ENCODE results near the gene PCDHGA4.
"Not testable (repeated sequence)": the region's sequence is repeated elsewhere in the genome, so short reads cannot be mapped to it uniquely, and the experiment has no call there.

PCDHGA4 gene

GRCh38 chr5:141354900-141355469, at the start of gene PCDHGA4:
Gene PCDHGA4, plus strand, starts transcription at chr5:141355021. Its CDS starts 87 bp downstream, at chr5:141355108.
- DNase-seq, result no peak

GRCh38 chr5:141306630-141307029, 48.2 kb upstream of the PCDHGA4 start:
- DNase-seq, result no peak

DNA sequence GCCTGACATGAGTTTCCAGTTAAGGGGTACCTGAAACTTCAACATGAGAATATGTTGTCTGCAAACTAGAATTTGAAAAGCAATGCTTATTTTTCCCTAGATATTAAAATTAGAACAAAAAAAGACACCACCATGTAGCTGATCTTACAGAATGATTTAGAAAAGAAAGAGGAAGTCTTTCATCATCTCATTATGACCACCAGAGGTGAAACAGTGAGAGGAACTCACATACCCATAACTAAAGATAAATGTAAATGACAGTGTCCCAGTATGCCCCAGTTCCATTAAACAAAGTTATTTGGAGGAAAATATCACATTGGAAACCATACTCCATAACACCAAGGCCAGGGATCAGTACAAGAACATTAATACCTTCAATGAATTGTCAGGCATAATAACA, 41.1 kb upstream of the PCDHGA4 start:
- DNase-seq, result no peak

GRCh38 chr5:141316963-141317362, 37.9 kb upstream of the PCDHGA4 start:
- not testable (repeated sequence) for DNase-seq

DNA sequence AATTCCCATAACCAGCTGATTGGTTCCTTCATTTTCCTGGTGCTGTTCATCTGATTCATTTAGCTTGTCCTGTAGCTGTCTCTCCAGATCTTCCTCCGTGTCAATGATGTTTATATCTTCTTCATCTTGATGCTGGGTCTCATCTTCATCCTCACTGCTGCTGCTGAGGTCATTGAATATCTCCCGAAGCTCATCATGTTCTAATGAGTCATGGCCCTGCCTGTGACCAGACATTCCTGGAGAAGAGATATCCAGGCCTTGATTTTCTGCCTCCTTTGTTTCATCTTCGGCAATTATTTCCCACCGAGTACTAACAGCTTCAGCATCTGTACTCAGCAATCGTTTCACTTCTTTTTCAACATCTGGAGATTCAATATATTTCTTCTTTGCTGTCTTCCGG, 35.6 kb upstream of the PCDHGA4 start:
- no peak for DNase-seq

DNA sequence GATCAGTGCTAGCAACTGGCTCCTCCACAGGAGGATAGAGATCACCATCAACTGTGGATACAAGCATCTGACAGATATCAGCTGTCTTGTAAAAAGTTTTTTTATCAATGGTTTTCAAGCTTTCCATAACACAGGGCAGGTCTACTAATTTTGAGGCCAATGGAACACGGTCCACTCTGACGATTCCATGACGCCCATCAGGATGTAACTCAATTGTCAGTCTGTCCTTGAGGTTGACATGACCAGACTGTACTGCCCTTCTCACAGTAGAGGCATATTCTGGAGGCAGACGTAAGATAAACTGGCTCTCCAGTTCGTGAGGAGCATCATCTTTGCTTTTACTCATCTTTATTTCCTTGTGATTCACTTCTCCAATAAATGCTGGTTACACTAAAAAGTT, 35.1 kb upstream of the PCDHGA4 start:
- no peak for DNase-seq

- DNase-seq, result peak; percentile 90
These were observed 34.3 kb upstream of the PCDHGA4 start, which contains the start of gene TAF7 for GRCh38 chr5:141320225-141321169. Gene TAF7, minus strand, starts transcription at chr5:141320784. Its CDS starts 740 bp downstream, at chr5:141320044.

DNA sequence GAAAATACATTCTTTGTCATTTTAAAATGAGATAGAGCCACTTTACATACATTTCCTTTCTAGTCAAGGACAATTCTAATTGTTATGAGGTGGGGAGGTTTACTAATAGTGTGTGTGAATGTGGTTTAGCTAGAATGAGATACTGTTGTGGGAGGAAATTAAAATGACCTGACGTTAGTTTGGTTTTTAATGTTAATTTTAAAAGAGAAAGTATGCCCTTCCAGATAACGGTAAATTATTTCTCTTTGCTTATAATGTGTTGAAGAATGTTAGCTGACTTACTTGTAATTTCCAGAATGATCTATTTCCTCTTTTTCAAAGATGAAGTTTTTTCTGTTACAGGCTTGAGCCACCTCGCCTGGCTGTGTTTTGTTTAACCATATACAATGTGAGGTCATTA, 32.6 kb upstream of the PCDHGA4 start:
- no peak for DNase-seq

GRCh38 chr5:141326088-141326854, 28.6 kb upstream of the PCDHGA4 start:
- DNase-seq, result peak; percentile 64

DNA sequence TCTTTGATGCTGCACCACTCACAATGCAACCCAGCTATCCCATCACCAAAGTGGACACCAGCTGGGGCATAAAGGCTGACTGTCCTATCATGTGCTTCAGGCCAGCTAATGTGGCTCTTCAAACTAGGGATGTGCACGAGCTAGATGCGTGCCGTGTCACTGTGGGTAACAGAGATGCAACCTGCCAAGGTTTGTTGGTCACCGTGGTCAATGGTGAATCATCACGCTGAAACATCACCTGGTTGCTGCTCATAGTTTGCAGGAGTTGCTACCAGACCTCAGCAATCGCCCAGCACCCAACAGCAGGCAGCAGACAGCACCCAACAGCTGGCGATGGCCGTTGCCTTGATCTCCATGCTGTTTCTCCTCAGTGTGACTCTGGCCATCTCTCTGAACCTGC, 26.6 kb upstream of the PCDHGA4 start:
- DNase-seq, result no peak

DNA sequence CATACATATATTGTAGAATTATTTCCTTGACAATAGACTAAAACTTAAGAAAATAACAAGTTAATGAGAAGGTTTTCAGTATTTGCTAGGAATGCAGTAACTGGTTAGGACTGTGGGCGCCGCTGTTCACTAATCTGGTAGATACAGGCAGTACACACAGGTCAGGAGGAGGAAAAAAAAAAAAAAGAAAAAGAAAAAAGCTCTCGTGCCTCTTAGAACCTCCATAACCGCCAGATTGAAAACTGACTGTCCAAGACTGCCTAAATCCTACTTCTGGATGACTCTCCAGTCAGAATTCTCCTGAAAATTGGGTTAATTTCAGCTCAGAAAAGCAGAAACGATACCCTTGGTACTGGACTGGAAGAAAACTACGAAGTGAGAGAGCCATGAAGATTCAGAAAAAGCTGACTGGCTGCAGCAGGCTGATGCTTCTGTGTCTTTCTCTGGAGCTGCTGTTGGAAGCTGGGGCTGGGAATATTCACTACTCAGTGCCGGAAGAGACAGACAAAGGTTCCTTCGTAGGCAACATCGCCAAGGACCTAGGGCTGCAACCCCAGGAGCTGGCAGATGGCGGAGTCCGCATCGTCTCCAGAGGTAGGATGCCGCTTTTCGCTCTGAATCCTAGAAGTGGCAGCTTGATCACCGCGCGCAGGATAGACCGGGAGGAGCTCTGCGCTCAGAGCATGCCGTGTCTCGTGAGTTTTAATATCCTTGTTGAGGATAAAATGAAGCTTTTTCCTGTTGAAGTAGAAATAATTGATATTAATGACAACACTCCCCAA, 24.3 kb upstream of the PCDHGA4 start, which contains the start of gene PCDHGA1:
PCDHGA1 (plus strand) TSS at position 216 of the 782 bp plus-strand sequence.
- no peak for DNase-seq

DNA sequence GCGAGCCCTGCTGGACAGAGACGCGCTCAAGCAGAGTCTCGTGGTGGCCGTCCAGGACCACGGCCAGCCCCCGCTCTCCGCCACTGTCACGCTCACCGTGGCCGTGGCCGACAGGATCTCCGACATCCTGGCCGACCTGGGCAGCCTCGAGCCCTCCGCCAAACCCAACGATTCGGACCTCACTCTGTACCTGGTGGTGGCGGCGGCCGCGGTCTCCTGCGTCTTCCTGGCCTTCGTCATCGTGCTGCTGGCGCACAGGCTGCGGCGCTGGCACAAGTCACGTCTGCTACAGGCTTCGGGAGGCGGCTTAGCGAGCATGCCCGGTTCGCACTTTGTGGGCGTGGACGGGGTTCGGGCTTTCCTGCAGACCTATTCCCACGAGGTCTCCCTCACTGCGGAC, 22.2 kb upstream of the PCDHGA4 start:
- DNase-seq, result not testable (repeated sequence)

- no peak for DNase-seq
These were observed 16.1 kb upstream of the PCDHGA4 start, which contains the start of gene PCDHGA2 for GRCh38 chr5:141338538-141339306. Gene PCDHGA2, plus strand, starts transcription at chr5:141338760.

DNA sequence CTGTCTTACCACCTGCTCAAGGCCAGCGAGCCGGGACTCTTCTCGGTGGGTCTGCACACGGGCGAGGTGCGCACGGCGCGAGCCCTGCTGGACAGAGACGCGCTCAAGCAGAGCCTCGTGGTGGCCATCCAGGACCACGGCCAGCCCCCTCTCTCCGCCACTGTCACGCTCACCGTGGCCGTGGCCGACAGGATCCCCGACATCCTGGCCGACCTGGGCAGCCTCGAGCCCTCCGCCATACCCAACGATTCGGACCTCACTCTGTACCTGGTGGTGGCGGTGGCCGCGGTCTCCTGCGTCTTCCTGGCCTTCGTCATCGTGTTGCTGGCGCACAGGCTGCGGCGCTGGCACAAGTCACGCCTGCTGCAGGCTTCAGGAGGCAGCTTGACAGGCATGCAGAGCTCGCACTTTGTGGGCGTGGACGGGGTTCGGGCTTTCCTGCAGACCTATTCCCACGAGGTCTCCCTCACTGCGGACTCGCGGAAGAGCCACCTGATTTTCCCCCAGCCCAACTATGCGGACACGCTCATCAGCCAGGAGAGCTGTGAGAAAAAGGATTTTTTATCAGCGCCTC, 14.0 kb upstream of the PCDHGA4 start:
- not testable (repeated sequence) for DNase-seq

GRCh38 chr5:141342773-141343172, 12.0 kb upstream of the PCDHGA4 start:
- DNase-seq, result no peak

DNA sequence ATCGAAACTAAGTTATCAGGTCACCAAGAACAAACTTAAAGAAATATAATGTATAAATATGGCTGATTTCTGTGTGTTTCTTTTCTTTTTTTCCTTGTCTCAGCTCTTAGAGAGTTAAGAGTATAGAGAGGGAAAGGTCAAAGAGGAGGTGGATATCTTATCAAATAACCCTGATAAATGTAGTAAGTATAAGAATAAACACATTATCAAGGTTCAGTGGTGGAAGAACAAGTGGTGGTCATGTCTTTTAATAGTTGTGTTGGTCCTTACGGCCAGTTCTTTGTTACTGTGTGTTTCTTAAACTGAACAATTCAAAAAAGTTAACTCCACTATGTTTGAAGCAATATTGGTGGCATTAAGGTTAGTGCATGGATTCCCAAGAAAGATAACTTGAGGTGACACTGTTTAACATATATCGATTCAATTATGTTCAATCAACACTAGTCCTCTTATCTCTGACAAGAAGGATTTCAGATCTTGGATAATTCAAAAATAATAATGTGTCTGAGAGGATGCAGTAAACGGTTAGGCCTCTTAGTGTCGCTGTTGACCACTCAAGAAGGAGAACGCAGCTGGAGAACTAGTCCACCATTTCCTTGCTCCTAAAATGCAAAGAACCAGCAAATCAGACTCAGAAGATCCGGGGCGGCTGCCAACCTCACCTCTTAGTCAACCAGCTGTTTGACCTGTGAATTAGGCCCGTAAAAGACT, 11.4 kb upstream of the PCDHGA4 start, which contains the start of gene PCDHGA3:
PCDHGA3 (plus strand) TSS at position 588 of the 711 bp plus-strand sequence. CDS start 205 bp downstream, outside the sequence.
- no peak for DNase-seq

DNA sequence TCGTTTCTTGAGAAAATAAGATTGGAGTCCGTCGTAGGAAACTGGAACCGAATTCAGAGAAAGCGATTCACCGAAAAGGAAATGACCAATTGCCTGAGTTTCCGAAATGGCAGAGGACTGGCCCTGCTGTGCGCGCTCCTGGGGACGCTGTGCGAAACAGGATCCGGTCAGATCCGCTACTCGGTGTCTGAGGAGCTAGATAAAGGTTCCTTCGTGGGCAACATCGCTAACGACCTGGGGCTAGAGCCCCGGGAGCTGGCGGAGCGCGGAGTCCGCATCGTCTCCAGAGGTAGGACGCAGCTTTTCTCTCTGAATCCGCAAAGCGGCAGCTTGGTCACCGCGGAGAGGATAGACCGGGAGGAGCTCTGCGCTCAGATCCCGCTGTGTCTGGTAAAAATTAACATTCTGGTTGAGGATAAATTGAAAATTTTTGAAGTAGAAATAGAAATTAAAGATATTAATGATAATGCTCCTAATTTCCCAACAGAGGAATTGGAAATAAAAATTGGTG, 10.8 kb upstream of the PCDHGA4 start:
- no peak for DNase-seq

DNA sequence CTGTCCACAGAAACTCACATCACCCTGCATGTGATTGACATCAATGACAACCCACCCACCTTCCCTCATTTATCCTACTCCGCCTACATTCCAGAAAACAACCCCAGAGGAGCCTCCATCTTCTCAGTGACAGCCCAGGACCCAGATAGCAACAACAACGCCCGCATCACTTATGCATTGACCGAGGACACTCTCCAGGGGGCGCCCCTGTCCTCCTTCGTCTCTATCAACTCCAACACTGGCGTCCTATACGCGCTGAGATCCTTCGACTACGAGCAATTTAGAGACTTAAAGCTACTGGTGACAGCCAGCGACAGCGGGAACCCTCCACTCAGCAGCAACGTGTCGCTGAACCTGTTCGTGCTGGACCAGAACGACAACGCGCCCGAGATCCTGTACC, 9.5 kb upstream of the PCDHGA4 start:
- DNase-seq, result no peak

GRCh38 chr5:141346017-141346416, 8.8 kb upstream of the PCDHGA4 start:
- DNase-seq, result not testable (repeated sequence)
